Mucosa of descending colon (tissue), 3 donors: ENCODE data around the gene CDK12. TPM values are rescaled to one million over a fixed set of nuclear protein-coding genes. Genes with fewer than 3 reads are reported as not detected.

Experiments
- ATAC-seq: fragments of 200-7000 bp; cut with Tn5 transposase; one replicate; pipeline ENCODE4 v1.9.1; 2020; ENCODE audit warnings: mild to moderate bottlenecking, moderate library complexity
- DNase-seq, 3 donors: peaks; one replicate each; pipeline ENCODE4 v3.0.0-alpha.2; 2020
- H3K36me3 ChIP-seq: fragments of 200-600 bp; one replicate; pipeline ENCODE4 v1.8.0; 2021; ENCODE audit warnings: low read depth, mild to moderate bottlenecking
- H3K4me1 ChIP-seq: fragments of 200-600 bp; one replicate; pipeline ENCODE4 v1.8.0; 2021; ENCODE audit warnings: low read depth, mild to moderate bottlenecking
- H3K4me3 ChIP-seq: fragments of 200-600 bp; one replicate; pipeline ENCODE4 v1.8.0; 2021; ENCODE audit warnings: mild to moderate bottlenecking
- H3K9me3 ChIP-seq: fragments of 200-600 bp; one replicate; pipeline ENCODE4 v1.8.0; 2021; ENCODE audit warnings: mild to moderate bottlenecking
- CTCF ChIP-seq: fragments of 200-600 bp; IDR thresholded peaks from one replicate; pipeline ENCODE4 v1.8.0; 2022; ENCODE audit warnings: antibody characterized with exemption, mild to moderate bottlenecking
- intact Hi-C, 2 donors: fragments of 100-400 bp; cut with DNase I in 1 of 2; cut with micrococcal nuclease in 1 of 2; formaldehyde crosslinking; loops; one replicate each; pipeline versions ENCODE4 v1.11.0 to v1.11.1; 2022; cut with DNase I, micrococcal nuclease
- total RNA-seq, 3 donors: library from RNA; stranded (reverse); fragmentation: NEBNext Ultra II Directional in 2 of 3; extraction: Animal tissue kit (Norgen Biotek cat#: 25700) in 2 of 3; gene quantifications; one replicate each; pipeline versions ENCODE4 v1.2.1 to v1.2.4, GENCODE V29; 2021 to 2023
- donor health status: DM: no; HTN: no; CAD: no; lungs with moderate emphysema.
- donor health status: DM: no; HTN: no; CAD: no.
- donor health status: DM: no; HTN: yes; CAD: no.

The CDK12 gene
- total RNA-seq, 3 donors from 2014 or later = 49.3 to 59.7 (median 58.4) TPM

- no peaks in the 10 kb centered on the region for H3K36me3 ChIP-seq
- DNase-seq (no peak), ATAC-seq (no peak)
- no peaks in the 10 kb centered on the region for H3K9me3 ChIP-seq
- no peaks in the 10 kb centered on the region for H3K4me1 ChIP-seq
- intact Hi-C loops = no loop called here
- TF ChIP-seq CTCF = no peak
- H3K4me3 ChIP-seq = no peak overlapping the region
Observed at GRCh38 chr17:39566094-39566850, 105.0 kb downstream of the CDK12 start.

- Histone ChIP-seq H3K4me3 (no peak overlapping the region), H3K36me3 (no peaks in the 10 kb centered on the region), H3K9me3 (no peaks in the 10 kb centered on the region), H3K4me1 (peaks cover 6% of the 10 kb centered on the region)
- DNase-seq = no peak
- ATAC-seq = no peak
- no peak for TF ChIP-seq CTCF
- intact Hi-C loops = no loop called here
Observed at GRCh38 chr17:39568702-39569101, 107.4 kb downstream of the CDK12 start.

GRCh38 chr17:39569126-39569525, 107.8 kb downstream of the CDK12 start:
- no peak for TF ChIP-seq CTCF
- H3K9me3 ChIP-seq = no peaks in the 10 kb centered on the region
- H3K4me3 ChIP-seq = no peak overlapping the region
- DNase-seq = no peak
- H3K36me3 ChIP-seq = no peaks in the 10 kb centered on the region
- ATAC-seq = no peak
- H3K4me1 ChIP-seq = peaks cover 6% of the 10 kb centered on the region
- intact Hi-C loops = no loop called here

- Histone ChIP-seq H3K36me3 (no peaks in the 10 kb centered on the region), H3K9me3 (no peaks in the 10 kb centered on the region), H3K4me1 (peaks cover 6% of the 10 kb centered on the region), H3K4me3 (no peak overlapping the region)
- DNase-seq (no peak), ATAC-seq (no peak)
- intact Hi-C loops = no loop called here
- no peak for TF ChIP-seq CTCF
Observed at GRCh38 chr17:39572121-39572520, 110.8 kb downstream of the CDK12 start.

- intact Hi-C loops = no loop called here
- peak; percentile 66 to 79 (median 70) for DNase-seq
- Histone ChIP-seq H3K9me3 (no peaks in the 10 kb centered on the region), H3K36me3 (no peaks in the 10 kb centered on the region), H3K4me3 (peak overlapping the region; percentile 22), H3K4me1 (peaks cover 6% of the 10 kb centered on the region)
- TF ChIP-seq CTCF = no peak
- ATAC-seq = peak; percentile 91
Observed at GRCh38 chr17:39573447-39574298, 112.4 kb downstream of the CDK12 start.
